NB4 (cell line): ENCODE measurements around the gene VPS54.

Source experiments
- POLR2A ChIP-seq: IDR thresholded peaks from 2 replicates; pipeline ENCODE4 v1.6.1; 2011; ENCODE audit warnings: mild to moderate bottlenecking; ENCODE audit not compliant: insufficient read length; ENCODE audit errors: extremely low read depth
- TF ChIP-seq, protein P1 (sequence below): IDR thresholded peaks from one replicate; pipeline ENCODE4 v1.5.1; 2012; ENCODE audit warnings: low read depth, low read length
- TF ChIP-seq, protein P2 (sequence below): IDR thresholded peaks from 2 replicates; pipeline ENCODE4 v1.6.1; 2011; ENCODE audit warnings: low read depth, low read length

DNA sequence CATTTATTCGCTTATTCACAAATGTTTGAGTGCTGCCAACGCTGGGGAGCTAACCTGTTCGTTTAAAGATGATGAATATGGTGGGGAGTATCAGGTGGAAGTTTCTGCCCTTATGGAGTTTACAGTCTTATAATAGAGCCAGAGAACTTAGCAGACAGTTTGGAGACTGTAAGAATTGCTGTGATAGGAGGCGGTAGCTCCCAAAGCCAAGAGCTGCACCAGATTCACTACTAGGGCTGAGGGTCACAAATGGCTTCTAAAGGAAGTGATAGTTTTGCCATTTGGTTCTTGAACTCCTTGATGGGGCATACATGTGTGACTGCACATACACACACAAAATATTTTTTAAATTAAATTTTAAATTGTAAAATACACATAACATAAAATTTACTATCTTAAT lies 148.5 kb downstream of the VPS54 start:
- TF ChIP-seq, protein P1, sequence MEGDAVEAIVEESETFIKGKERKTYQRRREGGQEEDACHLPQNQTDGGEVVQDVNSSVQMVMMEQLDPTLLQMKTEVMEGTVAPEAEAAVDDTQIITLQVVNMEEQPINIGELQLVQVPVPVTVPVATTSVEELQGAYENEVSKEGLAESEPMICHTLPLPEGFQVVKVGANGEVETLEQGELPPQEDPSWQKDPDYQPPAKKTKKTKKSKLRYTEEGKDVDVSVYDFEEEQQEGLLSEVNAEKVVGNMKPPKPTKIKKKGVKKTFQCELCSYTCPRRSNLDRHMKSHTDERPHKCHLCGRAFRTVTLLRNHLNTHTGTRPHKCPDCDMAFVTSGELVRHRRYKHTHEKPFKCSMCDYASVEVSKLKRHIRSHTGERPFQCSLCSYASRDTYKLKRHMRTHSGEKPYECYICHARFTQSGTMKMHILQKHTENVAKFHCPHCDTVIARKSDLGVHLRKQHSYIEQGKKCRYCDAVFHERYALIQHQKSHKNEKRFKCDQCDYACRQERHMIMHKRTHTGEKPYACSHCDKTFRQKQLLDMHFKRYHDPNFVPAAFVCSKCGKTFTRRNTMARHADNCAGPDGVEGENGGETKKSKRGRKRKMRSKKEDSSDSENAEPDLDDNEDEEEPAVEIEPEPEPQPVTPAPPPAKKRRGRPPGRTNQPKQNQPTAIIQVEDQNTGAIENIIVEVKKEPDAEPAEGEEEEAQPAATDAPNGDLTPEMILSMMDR: no peak
- TF ChIP-seq POLR2A: no peak
- TF ChIP-seq, protein P2, sequence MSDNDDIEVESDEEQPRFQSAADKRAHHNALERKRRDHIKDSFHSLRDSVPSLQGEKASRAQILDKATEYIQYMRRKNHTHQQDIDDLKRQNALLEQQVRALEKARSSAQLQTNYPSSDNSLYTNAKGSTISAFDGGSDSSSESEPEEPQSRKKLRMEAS: no peak
